GM12878 (cell line): Measurements from ENCODE around the gene NRP1.

Experiments used
- BRCA1 ChIP-seq: IDR thresholded peaks from 2 replicates; pipeline ENCODE4 v1.6.1; 2011; ENCODE audit warnings: low read depth, low read length, improper control_type of control experiment
- CHD2 ChIP-seq: IDR thresholded peaks from 2 replicates; pipeline ENCODE4 v1.6.1; 2011; ENCODE audit warnings: low read depth, low read length, improper control_type of control experiment, borderline replicate concordance
- HCFC1 ChIP-seq: fragments of 150-350 bp; IDR thresholded peaks from 2 replicates; pipeline ENCODE4 v1.6.1; 2014; ENCODE audit warnings: low read length
- JUND ChIP-seq: IDR thresholded peaks from 2 replicates; pipeline ENCODE4 v1.6.1; 2012; ENCODE audit warnings: low read depth, mild to moderate bottlenecking, low read length, improper control_type of control experiment, moderate library complexity
- MTA2 ChIP-seq: fragments of 450-650 bp; IDR thresholded peaks from 2 replicates; pipeline ENCODE4 v1.6.1; 2016; ENCODE audit warnings: low read depth, mild to moderate bottlenecking, moderate library complexity
- POLR2A ChIP-seq: IDR thresholded peaks from 2 replicates; pipeline ENCODE4 v1.6.1; 2011; ENCODE audit warnings: low read depth, mild to moderate bottlenecking, low read length
- POLR2AphosphoS5 ChIP-seq: IDR thresholded peaks from 2 replicates; pipeline ENCODE4 v1.6.1; 2011; ENCODE audit warnings: mild to moderate bottlenecking, low read length, inconsistent platforms
- RCOR1 ChIP-seq: conservative IDR thresholded peaks from 2 replicates; pipeline ENCODE4 v1.6.1; 2012; ENCODE audit warnings: low read depth, low read length, improper control_type of control experiment
- TF ChIP-seq, protein P1 (sequence below), 3 experiments: IDR thresholded peaks in 2 of 3; conservative IDR thresholded peaks in 1 of 3; 2 replicates each; pipeline ENCODE4 v1.5.1; 2011; ENCODE audit warnings: low read depth in 3 of 3, low read length in 3 of 3, mild to moderate bottlenecking in 3 of 3, control low read depth in 2 of 3, moderate library complexity in 2 of 3, inconsistent platforms in 1 of 3, mixed read lengths in 1 of 3; ENCODE audit not compliant: control insufficient read depth in 2 of 3, insufficient read depth in 1 of 3; ENCODE audit errors: extremely low read depth in 1 of 3
- TF ChIP-seq, protein P2 (sequence below): IDR thresholded peaks from 2 replicates; pipeline ENCODE4 v1.6.1; 2012; ENCODE audit warnings: low read depth, low read length, improper control_type of control experiment

DNA sequence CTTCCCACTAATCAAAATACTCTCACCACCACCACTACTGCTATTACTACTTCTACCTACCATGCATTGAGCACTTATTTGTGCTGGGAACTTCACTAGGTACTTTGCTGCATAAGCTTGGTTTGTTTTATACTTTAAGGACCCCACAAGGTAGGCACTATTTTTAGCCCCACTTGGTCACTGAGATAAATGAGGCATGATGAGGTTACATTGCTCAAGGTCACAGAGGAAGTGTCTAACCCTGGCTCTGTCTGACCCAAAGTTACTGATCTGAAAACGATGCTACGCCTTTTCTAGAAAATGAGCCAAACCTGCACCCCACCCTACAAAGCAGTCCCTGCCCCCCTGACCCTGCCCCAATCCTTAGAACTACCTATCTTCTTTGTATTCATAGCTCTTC is 35.6 kb downstream of the NRP1 start:
- TF ChIP-seq JUND, result no peak
- no peak for TF ChIP-seq POLR2AphosphoS5
- TF ChIP-seq, protein P1, sequence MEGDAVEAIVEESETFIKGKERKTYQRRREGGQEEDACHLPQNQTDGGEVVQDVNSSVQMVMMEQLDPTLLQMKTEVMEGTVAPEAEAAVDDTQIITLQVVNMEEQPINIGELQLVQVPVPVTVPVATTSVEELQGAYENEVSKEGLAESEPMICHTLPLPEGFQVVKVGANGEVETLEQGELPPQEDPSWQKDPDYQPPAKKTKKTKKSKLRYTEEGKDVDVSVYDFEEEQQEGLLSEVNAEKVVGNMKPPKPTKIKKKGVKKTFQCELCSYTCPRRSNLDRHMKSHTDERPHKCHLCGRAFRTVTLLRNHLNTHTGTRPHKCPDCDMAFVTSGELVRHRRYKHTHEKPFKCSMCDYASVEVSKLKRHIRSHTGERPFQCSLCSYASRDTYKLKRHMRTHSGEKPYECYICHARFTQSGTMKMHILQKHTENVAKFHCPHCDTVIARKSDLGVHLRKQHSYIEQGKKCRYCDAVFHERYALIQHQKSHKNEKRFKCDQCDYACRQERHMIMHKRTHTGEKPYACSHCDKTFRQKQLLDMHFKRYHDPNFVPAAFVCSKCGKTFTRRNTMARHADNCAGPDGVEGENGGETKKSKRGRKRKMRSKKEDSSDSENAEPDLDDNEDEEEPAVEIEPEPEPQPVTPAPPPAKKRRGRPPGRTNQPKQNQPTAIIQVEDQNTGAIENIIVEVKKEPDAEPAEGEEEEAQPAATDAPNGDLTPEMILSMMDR (IDR thresholded peaks at IDR 0.05 in 2 of 3, conservative IDR thresholded peaks at IDR 0.05 in 1 of 3; ENCODE audit: control insufficient read depth in 2 of 3, extremely low read depth in 1 of 3, insufficient read depth in 1 of 3, low read depth in 3 of 3, low read length in 3 of 3), result no peak
- TF ChIP-seq POLR2A, result no peak
- TF ChIP-seq RCOR1, result no peak
- no peak for TF ChIP-seq CHD2
- TF ChIP-seq, protein P2, sequence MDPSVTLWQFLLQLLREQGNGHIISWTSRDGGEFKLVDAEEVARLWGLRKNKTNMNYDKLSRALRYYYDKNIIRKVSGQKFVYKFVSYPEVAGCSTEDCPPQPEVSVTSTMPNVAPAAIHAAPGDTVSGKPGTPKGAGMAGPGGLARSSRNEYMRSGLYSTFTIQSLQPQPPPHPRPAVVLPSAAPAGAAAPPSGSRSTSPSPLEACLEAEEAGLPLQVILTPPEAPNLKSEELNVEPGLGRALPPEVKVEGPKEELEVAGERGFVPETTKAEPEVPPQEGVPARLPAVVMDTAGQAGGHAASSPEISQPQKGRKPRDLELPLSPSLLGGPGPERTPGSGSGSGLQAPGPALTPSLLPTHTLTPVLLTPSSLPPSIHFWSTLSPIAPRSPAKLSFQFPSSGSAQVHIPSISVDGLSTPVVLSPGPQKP, result no peak
- no peak for TF ChIP-seq HCFC1
- no peak for TF ChIP-seq BRCA1
- TF ChIP-seq MTA2, result no peak
